Endothelial cell of umbilical vein (primary cell): Measurements from ENCODE around the gene RASGRP1. TPM values are rescaled to one million over a fixed set of nuclear protein-coding genes. Genes with fewer than 3 reads are reported as not detected.

Experiments used
- BruUV-seq: library from RNA; stranded (reverse); fragments of 400-500 nt; replicated peaks from 2 replicates; lab custom pipeline; 2021; lab: Mats Ljungman, UMichigan
- CTCF ChIA-PET: fragments of 300-600, 350-600 bp; sonication (Branson Sonifier 250); formaldehyde crosslinking; loops from one replicate; lab custom pipeline; 2021; ENCODE audit warnings: antibody characterized with exemption, inconsistent platforms; lab: Charles Lee
- POLR2A ChIA-PET: fragments of 300-600, 350-600 bp; sonication (Branson Sonifier 250); formaldehyde crosslinking; loops from one replicate; lab custom pipeline; 2021; ENCODE audit warnings: antibody characterized with exemption, inconsistent platforms; lab: Charles Lee
- DNase-seq: peaks from one replicate; pipeline ENCODE4 v3.0.0-alpha.2; 2011; ENCODE audit warnings: low read depth, low spot score
- FAIRE-seq: peaks from 2 replicates; lab custom pipeline; 2011; peaks lifted over from hg19 to GRCh38; lab: Jason Lieb, UNC
- H2AFZ ChIP-seq: 2 replicates; pipeline ENCODE4 v1.6.0; 2012; ENCODE audit warnings: low read depth, low read length, control low read depth, inconsistent platforms
- H3K27ac ChIP-seq: 2 replicates; pipeline ENCODE4 v1.5.1; 2011; ENCODE audit warnings: low read depth, mild to moderate bottlenecking, control low read depth, low read length, moderate library complexity; ENCODE audit not compliant: insufficient read depth
- H3K27me3 ChIP-seq, 2 experiments: 2 replicates each; pipeline versions ENCODE4 v1.6.0 to v1.6.1; 2011; ENCODE audit warnings: low read length in 2 of 2, mixed read lengths in 1 of 2; ENCODE audit not compliant: control insufficient read depth in 2 of 2, insufficient read depth in 2 of 2
- H3K36me3 ChIP-seq, 2 experiments: 2 replicates in 1 of 2; 3 replicates in 1 of 2; pipeline ENCODE4 v1.5.1; 2011; ENCODE audit warnings: low read length in 2 of 2, mild to moderate bottlenecking in 1 of 2, moderate library complexity in 1 of 2; ENCODE audit not compliant: control insufficient read depth in 2 of 2, insufficient read depth in 2 of 2; ENCODE audit errors: extremely low read depth in 1 of 2
- H3K4me1 ChIP-seq: 3 replicates; pipeline ENCODE4 v1.5.1; 2011; ENCODE audit warnings: mild to moderate bottlenecking, low read length; ENCODE audit not compliant: control insufficient read depth, insufficient read depth; ENCODE audit errors: extremely low read depth
- H3K4me2 ChIP-seq: 2 replicates; pipeline ENCODE4 v1.6.1; 2011; ENCODE audit warnings: low read length, control low read depth, mixed read lengths; ENCODE audit not compliant: insufficient read depth
- H3K4me3 ChIP-seq, 3 experiments: fragments of 200-600 bp in 1 of 3; sonication (generic), shearing (Covaris generic) in 1 of 3; replicated peaks in 1 of 3; 2 replicates each; pipeline ENCODE4 v1.5.1; 2011 to 2016; ENCODE audit warnings: control low read depth in 3 of 3, low read length in 3 of 3, mild to moderate bottlenecking in 2 of 3, inconsistent platforms in 1 of 3, low read depth in 1 of 3, moderate library complexity in 1 of 3; ENCODE audit not compliant: insufficient read depth in 1 of 3
- H3K79me2 ChIP-seq: 2 replicates; pipeline ENCODE4 v1.6.0; 2012; ENCODE audit warnings: low read length, inconsistent platforms; ENCODE audit not compliant: control insufficient read depth, insufficient read depth
- H3K9ac ChIP-seq: replicated peaks from 2 replicates; pipeline ENCODE3; 2011; ENCODE audit warnings: low read length, control low read depth; ENCODE audit not compliant: insufficient read depth; ENCODE audit errors: extremely low read depth
- H3K9me1 ChIP-seq: replicated peaks from 3 replicates; pipeline ENCODE4 v1.6.0; 2011; ENCODE audit warnings: mild to moderate bottlenecking, low read length; ENCODE audit not compliant: control insufficient read depth, insufficient read depth; ENCODE audit errors: extremely low read depth
- H3K9me3 ChIP-seq: replicated peaks from 2 replicates; pipeline ENCODE4 v1.5.1; 2012; ENCODE audit warnings: low read length, inconsistent platforms; ENCODE audit not compliant: control insufficient read depth, insufficient read depth
- H4K20me1 ChIP-seq: replicated peaks from 2 replicates; pipeline ENCODE3; 2011; ENCODE audit warnings: mild to moderate bottlenecking, low read length; ENCODE audit not compliant: control insufficient read depth, insufficient read depth; ENCODE audit errors: extremely low read depth
- EZH2 ChIP-seq: IDR thresholded peaks from 2 replicates; pipeline ENCODE4 v1.6.1; 2012; ENCODE audit warnings: borderline replicate concordance, low read depth, mild to moderate bottlenecking, moderate library complexity, low read length, inconsistent platforms; ENCODE audit not compliant: severe bottlenecking
- FOS ChIP-seq: IDR thresholded peaks from 2 replicates; pipeline ENCODE4 v1.6.1; 2011; ENCODE audit warnings: mild to moderate bottlenecking, low read length, moderate library complexity, borderline replicate concordance; ENCODE audit not compliant: insufficient read depth
- GATA2 ChIP-seq: IDR thresholded peaks from 2 replicates; pipeline ENCODE4 v1.7.0; 2011; ENCODE audit warnings: low read depth, mild to moderate bottlenecking, moderate library complexity, mixed read lengths, low read length; ENCODE audit not compliant: insufficient read length, insufficient read depth
- JUN ChIP-seq: IDR thresholded peaks from 2 replicates; pipeline ENCODE4 v1.6.1; 2011; ENCODE audit warnings: borderline replicate concordance, low read depth; ENCODE audit not compliant: insufficient read length, insufficient read depth
- MYC ChIP-seq: IDR thresholded peaks from one replicate; pipeline ENCODE4 v1.6.1; 2011; ENCODE audit warnings: mild to moderate bottlenecking, low read depth, low read length
- POLR2A ChIP-seq: IDR thresholded peaks from 2 replicates; pipeline ENCODE4 v1.6.1; 2012; ENCODE audit warnings: low read depth, mild to moderate bottlenecking, control low read depth, low read length
- POLR2AphosphoS5 ChIP-seq: IDR thresholded peaks from 2 replicates; pipeline ENCODE4 v1.6.1; 2012; ENCODE audit warnings: low read depth, mild to moderate bottlenecking, control low read depth, low read length, moderate library complexity; ENCODE audit not compliant: insufficient read depth
- dilution Hi-C: fragments of 300-500 bp; cut with MboI; formaldehyde crosslinking; loops from one replicate; pipeline ENCODE4 v1.15.0; 2019; ENCODE audit warnings: low sequenced_read_pairs; ENCODE audit not compliant: extremely low pct_ligation_motif_present
- intact Hi-C: fragments of 100-400 bp; cut with micrococcal nuclease; formaldehyde crosslinking; loops from one replicate; pipeline ENCODE4 v1.10.0; 2022
- polyA plus RNA-seq, 4 experiments: library from polyadenylated mRNA; depleted of rRNA in 3 of 4; stranded (reverse) in 3 of 4; unstranded in 1 of 4; fragments of >200 nt; gene quantifications; 2 replicates each; pipeline versions ENCODE4 v1.2.1 to v1.2.3, GENCODE V29; 2011 to 2012; ENCODE audit warnings: missing spikeins in 1 of 4
- total RNA-seq: library from RNA; stranded (reverse); gene quantifications from 2 replicates; pipeline ENCODE4 v1.2.3, GENCODE V29; 2021
- TF ChIP-seq, protein P1 (sequence below): IDR thresholded peaks from 2 replicates; pipeline ENCODE4 v1.6.1; 2011; ENCODE audit not compliant: insufficient read depth, insufficient read length
- TF ChIP-seq, protein P2 (sequence below), 2 donors: IDR thresholded peaks; 1 replicate in 1 of 2; 2 replicates in 1 of 2; pipeline ENCODE4 v1.5.1; 2011; ENCODE audit warnings: low read length in 2 of 2, mild to moderate bottlenecking in 2 of 2, moderate library complexity in 2 of 2, control low read depth in 1 of 2, inconsistent platforms in 1 of 2, low read depth in 1 of 2; ENCODE audit not compliant: insufficient read depth in 1 of 2; ENCODE audit errors: extremely low read depth in 1 of 2

RASGRP1 gene
- total and polyA plus RNA-seq, 2 donors (not counting 3 experiments of a cell fraction or from before 2014, with no cell fraction given) = 0.15 to 0.38 TPM

DNA sequence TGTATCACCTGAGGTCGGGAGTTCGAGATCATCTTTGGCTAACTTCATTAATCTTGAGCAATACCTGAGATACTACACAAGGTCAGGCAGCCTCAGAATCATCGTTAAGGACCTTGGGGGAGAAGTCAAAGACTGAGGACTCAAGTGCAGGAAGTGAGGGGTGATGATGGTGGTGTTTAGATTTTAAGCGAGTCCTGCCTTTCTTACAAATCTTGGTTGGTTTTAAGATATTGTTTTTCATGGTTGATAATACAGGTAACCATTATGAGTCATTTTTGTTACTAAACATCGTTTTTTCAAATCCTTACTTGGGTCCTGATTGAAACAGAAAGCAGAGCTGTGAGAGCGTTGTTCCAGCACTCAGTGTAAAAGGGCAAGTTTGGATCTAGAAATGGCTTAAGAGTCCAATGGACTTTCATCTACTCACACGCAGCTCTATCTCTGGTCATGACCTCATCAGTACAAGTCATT lies 4.1 kb downstream of the RASGRP1 start:
- BruUV-seq = no TSS peak
- dilution Hi-C loops (no loop called here), intact Hi-C loops (no loop called here)
- DNase-seq (no peak), FAIRE-seq (no peak)
- peaks cover 35 to 52% of the 10 kb centered on the region in 2 experiments for H3K27me3 ChIP-seq
- H3K4me1 ChIP-seq = no peaks in the 10 kb centered on the region
- H3K4me2 ChIP-seq = no peak overlapping the region
- no peaks in the 10 kb centered on the region for H3K36me3 ChIP-seq
- H3K4me3 ChIP-seq = no peak overlapping the region
- TF ChIP-seq MYC (no peak), FOS (no peak), GATA2 (no peak), POLR2AphosphoS5 (no peak), POLR2A (no peak), EZH2 (no peak), JUN (no peak)
- TF ChIP-seq, protein P1, sequence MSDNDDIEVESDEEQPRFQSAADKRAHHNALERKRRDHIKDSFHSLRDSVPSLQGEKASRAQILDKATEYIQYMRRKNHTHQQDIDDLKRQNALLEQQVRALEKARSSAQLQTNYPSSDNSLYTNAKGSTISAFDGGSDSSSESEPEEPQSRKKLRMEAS = no peak
- TF ChIP-seq, protein P2, sequence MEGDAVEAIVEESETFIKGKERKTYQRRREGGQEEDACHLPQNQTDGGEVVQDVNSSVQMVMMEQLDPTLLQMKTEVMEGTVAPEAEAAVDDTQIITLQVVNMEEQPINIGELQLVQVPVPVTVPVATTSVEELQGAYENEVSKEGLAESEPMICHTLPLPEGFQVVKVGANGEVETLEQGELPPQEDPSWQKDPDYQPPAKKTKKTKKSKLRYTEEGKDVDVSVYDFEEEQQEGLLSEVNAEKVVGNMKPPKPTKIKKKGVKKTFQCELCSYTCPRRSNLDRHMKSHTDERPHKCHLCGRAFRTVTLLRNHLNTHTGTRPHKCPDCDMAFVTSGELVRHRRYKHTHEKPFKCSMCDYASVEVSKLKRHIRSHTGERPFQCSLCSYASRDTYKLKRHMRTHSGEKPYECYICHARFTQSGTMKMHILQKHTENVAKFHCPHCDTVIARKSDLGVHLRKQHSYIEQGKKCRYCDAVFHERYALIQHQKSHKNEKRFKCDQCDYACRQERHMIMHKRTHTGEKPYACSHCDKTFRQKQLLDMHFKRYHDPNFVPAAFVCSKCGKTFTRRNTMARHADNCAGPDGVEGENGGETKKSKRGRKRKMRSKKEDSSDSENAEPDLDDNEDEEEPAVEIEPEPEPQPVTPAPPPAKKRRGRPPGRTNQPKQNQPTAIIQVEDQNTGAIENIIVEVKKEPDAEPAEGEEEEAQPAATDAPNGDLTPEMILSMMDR (IDR thresholded peaks at IDR 0.05; ENCODE audit: extremely low read depth in 1 of 2, insufficient read depth in 1 of 2, low read depth in 1 of 2, low read length in 2 of 2) = no peak
- H2AFZ ChIP-seq = no peak overlapping the region
- ChIA-PET CTCF (interaction anchor here (0.9 to 4.0 kb wide), 3 partner anchors 86 to 127 kb away, joined by 3 to 137 read pairs (median 3); no protein-coding TSS in a partner anchor), POLR2A (no interaction called here)
- H3K79me2 ChIP-seq = no peaks in the 10 kb centered on the region
- no peaks in the 10 kb centered on the region for H3K9me1 ChIP-seq
- H3K9ac ChIP-seq = no peak overlapping the region
- H3K27ac ChIP-seq = no peak overlapping the region
- no peaks in the 10 kb centered on the region for H3K9me3 ChIP-seq
- H4K20me1 ChIP-seq = no peaks in the 10 kb centered on the region
